Left renal cortex interstitium (tissue), 4 donors: ENCODE data around the gene CNOT4. TPM values are rescaled to one million over a fixed set of nuclear protein-coding genes. Genes with fewer than 3 reads are reported as not detected.
"Not testable (repeated sequence)": the region's sequence is repeated elsewhere in the genome, so short reads cannot be mapped to it uniquely, and the experiment has no call there.

Experiments used
- DNase-seq, 4 donors: peaks; one replicate each; pipeline ENCODE4 v3.0.0-alpha.2; 2013; ENCODE audit warnings: low read depth in 4 of 4, low spot score in 2 of 4, missing footprints in 1 of 4
- polyA plus RNA-seq, 4 donors: library from polyadenylated mRNA; unstranded; fragments of 120-200 nt; gene quantifications; one replicate each; pipeline ENCODE4 v1.2.1, GENCODE V29; 2013; ENCODE audit not compliant: insufficient read length in 4 of 4

Gene CNOT4
- polyA plus RNA-seq, 4 donors, result 29.2 to 35.7 (median 33.9) TPM

DNA sequence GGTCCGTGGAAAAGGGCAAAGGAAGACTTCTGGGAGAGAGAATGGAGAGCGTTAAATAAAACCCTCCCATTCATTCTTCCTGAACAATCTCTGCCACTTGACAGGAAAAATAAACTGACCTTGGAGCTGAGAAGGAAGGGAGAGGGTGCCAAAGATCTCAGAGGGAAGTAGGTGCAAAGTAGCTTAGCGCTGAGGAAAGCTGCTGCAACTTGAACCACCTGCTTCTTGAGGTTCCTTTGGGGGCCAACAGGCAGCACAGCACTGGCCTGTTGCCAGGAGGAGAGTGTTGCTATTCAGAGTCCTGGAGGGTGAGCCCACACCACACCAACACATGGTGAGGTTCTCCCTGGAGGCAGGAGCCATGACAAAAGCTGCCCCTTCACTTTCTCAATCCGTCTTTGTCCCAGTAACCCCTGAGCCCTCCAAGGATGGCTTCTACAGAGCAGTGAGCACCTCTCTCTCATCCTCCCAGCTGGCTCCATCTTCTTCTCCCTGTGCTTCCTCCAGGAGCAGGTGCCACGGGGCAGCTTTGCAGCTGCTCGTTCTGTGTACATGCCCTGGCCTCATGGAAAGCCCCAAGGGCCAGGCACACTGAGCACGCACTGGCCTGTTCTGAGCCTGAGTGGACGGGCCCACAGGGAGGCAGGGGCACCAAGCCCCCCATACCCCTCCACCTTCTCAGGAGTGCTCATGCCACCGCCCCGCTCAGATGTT lies 174.9 kb downstream of the CNOT4 start:
- no peak for DNase-seq

DNA sequence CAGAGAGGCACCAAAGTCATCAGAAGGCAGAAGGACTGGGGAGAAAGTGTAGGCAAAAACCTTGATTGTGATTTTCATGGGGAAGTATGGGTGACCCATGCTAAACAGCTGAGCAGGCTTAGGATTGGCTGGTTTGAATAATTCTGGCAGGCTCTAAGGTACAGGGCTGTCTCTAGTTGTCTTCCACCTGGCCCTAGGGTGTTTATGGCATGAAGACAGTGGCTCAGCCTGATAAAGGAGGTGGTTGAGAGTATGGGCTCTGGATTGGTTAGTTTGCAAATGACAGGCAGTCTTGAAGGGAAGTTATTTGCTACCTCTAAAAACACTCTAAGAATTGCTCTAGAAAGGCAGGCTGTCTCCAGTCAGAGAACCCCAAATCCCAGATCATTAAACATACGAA lies 176.0 kb downstream of the CNOT4 start:
- no peak for DNase-seq

DNA sequence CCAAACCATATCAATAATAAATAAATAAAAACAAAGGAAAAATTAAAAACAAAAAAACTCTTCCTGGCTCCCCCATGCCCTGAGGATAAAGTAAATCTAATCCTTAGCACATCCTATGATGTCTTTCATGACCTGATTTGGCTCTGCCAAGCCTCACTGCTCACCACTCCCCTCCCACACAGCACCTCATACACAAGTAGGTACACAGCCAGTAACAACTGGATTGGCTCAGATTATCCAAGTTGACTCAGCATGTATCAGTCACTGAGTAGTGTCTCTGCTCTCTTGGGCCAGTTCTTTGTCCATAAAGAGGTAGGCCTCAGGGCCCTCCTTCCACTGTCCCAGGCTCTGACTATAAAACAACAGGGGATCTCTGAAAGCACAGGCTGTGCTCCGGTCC lies 176.7 kb downstream of the CNOT4 start:
- DNase-seq, result no peak

- no peak for DNase-seq
Observed at GRCh38 chr7:135330088-135330487, 179.8 kb downstream of the CNOT4 start.

DNA sequence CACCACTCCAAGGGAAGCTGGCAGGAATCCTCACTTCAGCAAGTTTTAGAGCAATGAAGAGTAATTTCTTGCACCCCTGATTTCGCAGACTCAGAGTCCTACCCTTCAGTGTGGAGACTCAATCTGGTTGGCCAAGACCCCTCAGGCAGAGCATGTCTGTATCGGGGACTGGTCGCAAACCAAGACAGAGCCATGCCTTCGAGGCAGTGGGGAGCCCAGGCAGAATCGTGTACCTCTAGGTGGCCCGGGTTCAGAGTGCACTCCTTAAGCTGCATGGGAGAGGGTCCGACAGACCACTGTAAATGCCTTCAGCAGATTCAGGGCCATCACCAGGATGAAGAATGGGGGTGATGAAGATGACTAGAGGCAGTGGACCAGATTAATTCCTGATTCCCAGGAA lies 181.4 kb downstream of the CNOT4 start:
- no peak for DNase-seq

- no peak for DNase-seq
Observed at GRCh38 chr7:135328053-135328452, 181.8 kb downstream of the CNOT4 start.

DNA sequence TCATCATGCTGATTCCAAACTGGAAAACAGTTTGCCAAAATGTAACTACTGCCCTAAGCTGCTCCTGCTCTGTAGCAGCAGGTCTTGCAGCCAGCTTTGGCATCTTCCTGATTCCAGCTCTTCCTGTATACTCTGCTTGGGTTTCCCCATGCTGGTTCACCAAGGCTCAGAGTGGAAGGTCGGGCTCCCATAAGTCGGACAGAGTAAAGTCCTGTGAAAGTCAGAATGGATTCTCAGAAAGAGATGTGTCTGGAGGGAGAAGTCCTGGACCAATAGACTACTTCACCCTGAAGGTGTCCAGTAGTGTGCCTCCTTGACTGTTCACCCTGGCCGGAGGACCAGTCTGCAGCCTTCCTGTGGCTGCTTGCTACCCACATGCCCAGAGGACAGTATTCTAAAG lies 182.4 kb downstream of the CNOT4 start:
- no peak for DNase-seq

- no peak for DNase-seq
Observed at GRCh38 chr7:135326636-135327280, 183.1 kb downstream of the CNOT4 start.

GRCh38 chr7:135322571-135323340 lies 187.1 kb downstream of the CNOT4 start:
- DNase-seq, result no peak

DNA sequence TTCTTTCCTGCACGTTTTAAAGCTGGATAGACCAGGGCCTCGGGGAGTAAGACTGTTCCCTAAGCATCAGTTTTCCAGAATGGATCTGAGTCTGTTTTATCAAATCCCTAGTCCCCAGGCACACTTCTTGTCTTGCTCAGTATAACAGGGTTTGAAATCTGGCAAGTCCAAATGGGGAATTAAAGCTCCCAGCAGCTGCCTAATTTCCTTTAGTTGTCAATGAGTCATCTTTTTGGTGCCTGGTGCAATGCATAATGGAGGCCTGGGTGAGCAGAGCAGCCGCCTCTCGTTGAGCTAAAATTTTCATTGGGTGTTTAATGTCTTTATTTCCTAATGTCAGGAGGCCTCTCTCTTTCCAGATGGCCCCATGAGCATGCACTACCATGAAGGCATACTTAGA lies 188.3 kb downstream of the CNOT4 start:
- no peak for DNase-seq

GRCh38 chr7:135320953-135321352 lies 188.9 kb downstream of the CNOT4 start:
- DNase-seq, result not testable (repeated sequence)

GRCh38 chr7:135320268-135320667 lies 189.6 kb downstream of the CNOT4 start:
- no peak for DNase-seq

DNA sequence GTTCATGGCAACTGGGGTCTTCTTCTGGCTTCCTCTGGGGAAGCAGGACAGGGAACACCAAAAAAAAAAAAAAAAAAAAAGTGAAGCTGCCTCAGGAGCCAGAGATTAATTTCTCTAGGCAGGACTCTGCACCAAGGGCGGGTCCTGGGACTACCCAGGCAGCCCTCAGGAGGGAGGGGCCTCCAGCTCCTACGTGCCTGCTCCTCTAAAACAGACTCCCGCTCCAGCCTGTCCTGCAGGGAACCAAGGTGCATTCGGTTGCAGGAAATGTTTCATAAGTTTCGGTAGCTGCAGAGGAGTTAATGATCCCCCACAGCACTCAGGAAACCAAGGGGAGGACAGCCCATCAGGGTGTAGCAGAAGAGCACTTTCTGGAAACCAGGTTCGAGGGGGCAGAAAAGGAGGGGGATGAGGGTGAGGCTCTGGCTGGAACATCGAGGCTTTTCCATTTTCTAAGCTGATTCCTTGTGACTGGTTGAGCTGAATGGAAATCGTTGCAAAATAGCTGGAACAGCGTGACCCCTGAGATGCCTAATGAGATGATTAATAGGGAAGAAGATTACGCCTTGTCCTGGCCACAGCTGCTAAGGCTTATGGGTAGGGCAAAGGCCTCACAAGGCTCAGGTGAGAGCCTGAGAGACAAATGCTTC lies 192.1 kb downstream of the CNOT4 start:
- DNase-seq, result peak in 1 of 4 donors; percentile 28

DNA sequence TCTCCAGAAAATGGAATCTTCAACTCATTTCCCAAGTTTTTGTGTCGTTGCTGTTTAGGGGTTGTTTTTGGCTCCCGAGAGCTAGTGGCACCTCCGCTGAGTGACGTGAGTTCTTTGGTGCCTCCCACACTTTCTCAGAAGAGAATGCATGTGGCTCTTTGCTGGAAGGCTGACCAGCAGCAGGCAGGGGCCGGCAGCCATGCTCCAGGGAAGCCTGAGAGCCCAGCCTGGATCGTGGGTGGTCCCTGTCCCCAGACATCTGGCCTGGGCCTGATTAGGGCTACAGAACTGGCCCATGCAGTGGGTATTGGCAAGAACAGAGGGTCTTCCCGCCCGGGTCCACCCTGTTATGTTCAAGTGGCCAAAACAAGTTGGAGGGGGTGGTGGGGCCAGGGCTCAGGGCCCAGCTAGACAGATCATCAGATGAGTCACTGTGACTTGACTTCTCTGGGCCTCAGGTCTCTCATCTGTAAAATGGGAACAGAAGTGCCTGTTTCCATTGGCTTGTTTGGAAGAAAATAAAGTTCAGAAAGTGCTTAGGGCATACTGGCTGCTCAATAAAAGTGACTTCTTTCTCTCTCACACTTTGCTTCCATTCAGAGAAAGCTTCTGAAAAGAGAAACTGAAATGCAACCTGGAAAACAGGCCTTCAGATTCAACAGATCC lies 193.1 kb downstream of the CNOT4 start:
- DNase-seq, result no peak

DNA sequence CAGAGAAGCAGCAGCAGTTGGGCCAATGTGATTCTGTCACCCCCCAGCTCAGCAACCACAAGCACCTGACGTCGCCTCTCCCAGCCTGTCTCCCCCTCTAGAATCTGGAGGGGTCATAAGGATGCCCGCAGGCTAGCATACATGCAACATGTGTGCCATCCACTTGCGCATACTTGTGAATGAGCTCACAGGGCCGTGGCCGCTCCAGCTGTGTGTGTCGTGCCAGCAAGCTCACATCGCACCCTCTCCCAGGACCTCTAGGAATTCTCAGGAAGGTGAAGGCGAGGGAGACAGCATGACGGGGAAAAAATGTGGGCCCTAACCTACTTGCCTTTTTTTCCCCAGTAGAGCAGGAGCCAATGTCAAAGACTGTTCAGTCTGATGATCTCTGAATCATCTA lies 195.9 kb downstream of the CNOT4 start:
- no peak for DNase-seq

Other genes starting within 250 kb of the CNOT4 start
- gene NUP205, start 47.8 kb upstream of the CNOT4 start, polyA plus RNA-seq, result 10 to 100 TPM; 66.7 to 79.4 (median 69.6) TPM
- gene STMP1, start 152.4 kb upstream of the CNOT4 start, polyA plus RNA-seq, result 10 to 100 TPM; 75.5 to 92.1 (median 82.1) TPM
- 1 to 10 TPM in 3 of 4 donors, under 1 TPM in 1; 0.71 to 7.2 (median 3.6) TPM for gene SLC13A4, start 218.1 kb upstream of the CNOT4 start, polyA plus RNA-seq
- gene FAM180A, start 238.7 kb upstream of the CNOT4 start, polyA plus RNA-seq, result under 1 TPM in 1 of 4 donors, not detected in 3; 0.19 TPM